GM18867 (cell line): ENCODE data around the gene PLXNA4.

Experiments
- ATAC-seq: cut with Tn5 transposase; IDR thresholded peaks from one replicate; pipeline ENCODE4 v1.9.1; 2021; ENCODE audit warnings: mild to moderate bottlenecking, moderate library complexity; ENCODE audit not compliant: unreplicated experiment

PLXNA4 gene

GRCh38 chr7:132508724-132509353, 67.4 kb downstream of the PLXNA4 start:
- no peak for ATAC-seq

GRCh38 chr7:132504852-132505251, 71.4 kb downstream of the PLXNA4 start:
- ATAC-seq: no peak

DNA sequence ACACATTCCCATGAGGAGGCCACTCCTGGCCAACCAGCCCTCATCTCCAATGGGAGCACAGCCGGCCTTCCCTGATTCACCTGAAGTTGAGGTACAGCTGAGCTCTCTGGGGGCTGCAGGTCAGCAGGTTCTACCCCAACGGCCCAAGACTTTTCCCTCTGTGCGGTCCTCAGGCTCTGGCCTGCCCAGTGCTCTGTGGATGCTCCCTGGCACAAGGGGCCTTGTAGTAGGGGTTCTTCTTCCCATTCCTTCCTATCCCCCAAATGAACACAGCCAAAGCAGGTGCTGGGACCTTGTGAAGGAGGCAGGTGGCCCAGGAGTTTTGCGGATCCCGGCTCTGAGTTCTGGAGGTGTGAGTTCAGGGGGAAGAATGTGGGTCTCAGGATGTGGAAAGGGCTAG, 72.2 kb downstream of the PLXNA4 start:
- ATAC-seq: no peak

GRCh38 chr7:132503415-132503814, 72.9 kb downstream of the PLXNA4 start:
- ATAC-seq: no peak

DNA sequence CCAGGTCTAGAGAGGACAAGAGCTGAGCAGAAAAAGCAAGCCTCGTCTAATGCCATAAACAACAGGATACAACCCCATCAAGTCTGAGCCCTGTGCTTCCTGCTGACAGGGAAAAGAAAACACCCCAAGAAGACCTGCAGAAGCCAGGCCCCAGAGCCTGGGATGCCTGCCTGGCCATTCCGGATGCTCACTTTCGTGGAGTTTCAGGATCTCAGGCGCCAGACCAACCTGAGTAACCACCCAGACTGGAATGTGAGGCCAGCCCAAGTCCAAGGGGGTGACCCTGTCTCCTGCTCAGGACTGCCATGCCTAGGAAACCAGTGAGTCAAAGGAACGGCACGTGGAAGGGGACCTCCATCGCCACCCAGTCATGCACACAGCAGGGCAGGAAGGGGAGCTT, 74.3 kb downstream of the PLXNA4 start:
- no peak for ATAC-seq

GRCh38 chr7:132500727-132501440, 75.4 kb downstream of the PLXNA4 start:
- ATAC-seq: no peak

DNA sequence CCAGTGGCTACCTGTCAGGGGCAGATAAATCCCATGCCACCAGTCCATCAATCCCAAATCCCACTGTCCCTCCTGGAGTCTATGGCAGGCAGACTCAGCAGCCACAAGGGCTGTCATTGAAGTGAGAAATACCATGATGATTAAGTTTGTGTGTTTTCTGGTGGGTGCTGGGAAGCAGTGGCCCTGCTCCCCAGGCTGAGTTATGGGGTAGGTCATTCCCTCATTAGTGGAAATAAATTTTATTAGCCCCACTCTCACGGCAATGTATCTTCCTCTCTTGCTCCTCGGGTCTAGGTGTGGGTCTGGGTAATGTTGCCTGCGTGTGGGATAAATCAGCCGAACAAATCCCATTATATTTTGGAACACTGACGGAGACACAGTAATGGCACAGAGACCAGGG, 76.8 kb downstream of the PLXNA4 start:
- ATAC-seq: no peak

DNA sequence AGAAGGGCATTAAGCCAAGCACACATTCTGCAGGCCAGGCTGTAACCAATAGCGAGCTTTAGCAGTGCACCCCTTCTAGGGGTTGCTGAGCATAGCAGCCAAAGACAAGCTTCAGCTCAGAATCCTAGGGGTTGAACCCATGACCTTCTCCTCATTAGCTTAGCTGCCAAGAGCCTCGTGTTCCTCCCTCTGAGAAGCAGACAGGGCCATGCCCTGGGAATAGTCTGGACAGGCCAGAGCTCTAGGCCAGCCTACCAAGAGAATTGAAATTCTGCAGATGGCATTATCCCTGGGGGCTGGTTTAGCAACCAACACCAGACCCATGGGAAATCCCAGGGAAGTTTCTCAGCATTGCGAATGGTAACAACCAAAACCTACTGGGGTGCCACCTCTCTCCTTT, 77.2 kb downstream of the PLXNA4 start:
- no peak for ATAC-seq

DNA sequence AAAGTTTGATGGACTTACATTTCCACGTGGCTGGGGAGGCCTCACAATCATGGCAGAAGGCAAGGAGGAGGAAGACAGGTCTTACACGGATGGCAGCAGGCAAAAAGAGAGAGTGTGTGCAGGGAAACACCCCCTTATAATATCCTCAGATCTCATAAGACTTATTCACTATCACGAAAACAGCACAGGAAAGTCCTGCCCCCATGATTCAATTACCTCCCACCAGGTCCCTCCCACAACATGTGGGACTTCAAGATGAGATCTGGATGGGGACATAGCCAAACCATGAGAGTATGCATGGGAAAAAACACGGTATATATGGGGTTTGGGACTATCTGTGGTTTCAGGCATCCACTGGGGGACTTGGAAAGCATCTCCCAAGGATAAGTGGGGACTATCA, 78.0 kb downstream of the PLXNA4 start:
- ATAC-seq: no peak

DNA sequence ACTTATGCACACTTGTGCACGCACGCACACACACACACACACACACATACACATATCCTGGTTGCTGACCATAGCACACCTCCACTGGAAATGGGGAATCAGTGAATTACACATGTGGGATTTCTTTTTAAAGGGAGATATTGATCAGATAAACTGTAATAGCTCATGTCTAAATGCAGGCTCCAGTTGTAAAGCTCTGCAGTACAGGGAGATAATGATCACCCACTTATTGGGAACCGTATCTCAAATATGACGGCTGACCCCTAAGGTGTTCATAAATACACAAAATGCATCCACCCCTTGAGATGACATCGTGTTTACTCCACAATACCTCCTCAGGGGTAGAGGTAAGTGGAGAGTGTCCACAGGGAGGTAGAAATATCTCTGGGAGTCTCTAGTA, 79.2 kb downstream of the PLXNA4 start:
- no peak for ATAC-seq

GRCh38 chr7:132495936-132496335, 80.3 kb downstream of the PLXNA4 start:
- ATAC-seq: no peak

DNA sequence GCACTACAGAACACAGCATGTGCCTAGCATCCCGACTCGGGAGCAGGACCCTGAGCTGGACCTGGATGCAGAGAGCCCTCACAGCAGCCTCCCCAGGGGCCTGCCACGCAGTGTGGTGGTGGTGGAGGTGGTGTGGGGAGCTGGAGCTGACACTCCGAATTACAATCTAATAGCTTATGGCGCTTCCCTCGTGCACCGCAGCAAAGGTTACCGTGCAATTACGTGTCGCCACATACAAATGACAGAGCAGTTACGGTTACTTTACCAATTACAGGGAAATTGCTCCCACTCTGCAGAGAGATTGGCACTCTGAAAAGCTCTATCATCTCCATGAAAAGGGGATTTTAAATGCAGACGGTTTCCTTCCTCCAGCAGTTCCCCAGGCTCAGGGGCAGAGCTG, 81.8 kb downstream of the PLXNA4 start:
- ATAC-seq: no peak

DNA sequence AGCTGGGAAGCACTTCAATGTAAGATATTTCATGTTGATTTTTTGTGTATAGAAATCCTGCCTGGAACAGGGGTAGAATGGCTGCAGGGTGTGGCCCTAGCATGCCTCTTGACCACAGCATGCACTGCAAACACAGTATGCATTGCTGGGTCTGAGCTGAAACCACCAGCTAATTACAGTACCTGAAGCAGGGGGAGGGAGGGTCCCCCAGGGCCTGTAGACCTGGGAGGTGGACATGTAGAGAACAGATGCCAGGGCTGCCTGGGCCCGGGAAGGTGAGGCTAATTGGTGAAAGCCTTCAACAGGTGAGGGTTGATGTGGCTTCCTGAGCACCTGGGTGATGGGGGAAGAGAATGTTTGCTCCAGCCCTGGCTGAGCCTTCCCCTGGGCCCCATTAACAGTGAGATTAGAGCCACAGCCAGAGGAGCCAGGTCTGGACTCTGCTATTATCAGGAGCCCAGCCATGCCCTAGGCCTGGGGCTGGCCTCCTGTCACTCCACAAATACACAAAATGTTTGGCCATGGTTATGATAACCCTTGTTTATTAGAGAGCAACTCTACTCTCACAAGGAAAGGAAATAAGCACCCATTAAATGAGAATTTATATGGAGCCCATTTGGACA, 83.3 kb downstream of the PLXNA4 start:
- ATAC-seq: no peak

GRCh38 chr7:132491391-132491945, 84.8 kb downstream of the PLXNA4 start:
- no peak for ATAC-seq

GRCh38 chr7:132490474-132490873, 85.8 kb downstream of the PLXNA4 start:
- ATAC-seq: no peak

DNA sequence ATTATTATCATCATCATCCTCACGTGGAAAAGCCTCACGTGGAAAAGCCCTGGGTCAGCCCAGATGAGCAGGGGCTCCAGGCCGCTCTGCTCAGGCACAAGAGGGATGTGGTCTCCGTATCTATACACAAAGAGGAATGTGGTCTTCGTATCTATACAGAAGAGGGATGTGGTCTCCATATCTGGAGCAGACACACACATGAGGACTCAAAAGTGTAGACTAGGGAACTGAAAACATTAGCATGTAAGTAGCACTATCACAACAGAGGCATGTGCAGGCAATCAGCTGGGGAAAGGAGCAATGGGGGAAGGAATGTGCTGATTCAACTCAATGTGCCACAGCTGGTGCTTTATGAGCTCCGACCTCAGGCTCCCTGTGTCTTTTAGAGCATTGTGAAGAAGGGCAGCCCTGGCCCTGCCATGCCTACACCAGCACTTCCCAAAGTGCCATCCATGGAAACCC, 86.5 kb downstream of the PLXNA4 start:
- ATAC-seq: no peak

GRCh38 chr7:132488634-132489302, 87.5 kb downstream of the PLXNA4 start:
- ATAC-seq: no peak

- no peak for ATAC-seq
These were observed 90.0 kb downstream of the PLXNA4 start for GRCh38 chr7:132486274-132486610.

GRCh38 chr7:132485600-132486273, 90.5 kb downstream of the PLXNA4 start:
- ATAC-seq: no peak

DNA sequence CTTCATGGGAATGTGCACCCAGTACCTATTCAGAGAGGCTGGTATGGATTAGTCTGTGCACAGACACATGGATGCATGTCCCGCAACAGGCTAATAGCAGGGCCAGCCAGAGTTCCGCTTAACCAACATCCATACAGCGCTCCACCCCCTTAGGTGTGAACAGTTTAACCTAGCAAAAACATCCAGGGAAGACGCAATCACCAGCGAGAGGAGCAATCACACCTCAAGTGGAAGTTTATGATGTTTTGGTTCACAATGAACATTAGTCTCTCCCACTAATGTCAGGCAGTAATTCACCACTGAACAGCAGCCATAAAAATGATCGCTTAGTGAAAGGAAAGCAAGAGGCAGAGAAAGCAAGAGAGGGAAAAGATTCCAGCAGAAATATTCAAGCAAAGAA, 91.1 kb downstream of the PLXNA4 start:
- no peak for ATAC-seq

GRCh38 chr7:132482866-132483265, 93.4 kb downstream of the PLXNA4 start:
- no peak for ATAC-seq
